CD14-positive monocyte (primary cell): ENCODE measurements around the gene NR4A2. TPM values are rescaled to one million over a fixed set of nuclear protein-coding genes. Genes with fewer than 3 reads are reported as not detected.

ENCODE experiments used
- DNase-seq, 3 donors: peaks; one replicate each; pipeline ENCODE4 v3.0.0-alpha.2; 2011 to 2022
- H2AFZ ChIP-seq: 2 replicates; pipeline ENCODE4 v1.6.0; 2012; ENCODE audit warnings: mild to moderate bottlenecking, low read depth, low read length, inconsistent platforms; ENCODE audit not compliant: insufficient read depth, poor library complexity, severe bottlenecking
- H3K27ac ChIP-seq, 2 donors: 1 replicate in 1 of 2; 2 replicates in 1 of 2; pipeline ENCODE4 v1.5.1; 2012 to 2013; ENCODE audit warnings: low read length in 2 of 2, control low read depth in 1 of 2, inconsistent platforms in 1 of 2, low read depth in 1 of 2, mild to moderate bottlenecking in 1 of 2
- H3K27me3 ChIP-seq, 2 donors: one replicate each; pipeline versions ENCODE4 v1.6.0 to v1.6.1; 2011 to 2013; ENCODE audit warnings: low read length in 2 of 2; ENCODE audit not compliant: control insufficient read depth in 2 of 2, insufficient read depth in 2 of 2
- H3K36me3 ChIP-seq, 2 donors: replicated peaks in 1 of 2; 1 replicate in 1 of 2; 2 replicates in 1 of 2; pipeline versions ENCODE4 v1.5.1 to v1.6.1; 2012 to 2013; ENCODE audit warnings: low read length in 2 of 2, control low read depth in 1 of 2, inconsistent platforms in 1 of 2, mild to moderate bottlenecking in 1 of 2; ENCODE audit not compliant: insufficient read depth in 2 of 2, control insufficient read depth in 1 of 2
- H3K4me1 ChIP-seq, 2 donors: 1 replicate in 1 of 2; 2 replicates in 1 of 2; pipeline versions ENCODE4 v1.5.1 to v1.6.1; 2012 to 2013; ENCODE audit warnings: low read length in 2 of 2, control low read depth in 1 of 2, inconsistent platforms in 1 of 2, mild to moderate bottlenecking in 1 of 2, moderate library complexity in 1 of 2; ENCODE audit not compliant: insufficient read depth in 2 of 2, control insufficient read depth in 1 of 2
- H3K4me2 ChIP-seq: replicated peaks from 2 replicates; pipeline ENCODE3; 2012; ENCODE audit warnings: low read length, moderate library complexity, mild to moderate bottlenecking; ENCODE audit not compliant: poor library complexity, severe bottlenecking; ENCODE audit errors: extremely low read depth
- H3K4me3 ChIP-seq, 3 experiments: fragments of 200-600 bp in 1 of 3; sonication (generic) in 1 of 3; replicated peaks in 1 of 3; 1 replicate in 2 of 3; 2 replicates in 1 of 3; pipeline ENCODE4 v1.5.1; 2011 to 2013; ENCODE audit warnings: low read length in 3 of 3, mild to moderate bottlenecking in 3 of 3, control low read depth in 2 of 3, low read depth in 2 of 3, inconsistent platforms in 1 of 3, moderate library complexity in 1 of 3
- H3K79me2 ChIP-seq: 2 replicates; pipeline ENCODE4 v1.6.0; 2012; ENCODE audit warnings: mild to moderate bottlenecking, control low read depth, inconsistent platforms, low read length, moderate library complexity; ENCODE audit not compliant: insufficient read depth
- H3K9ac ChIP-seq: 2 replicates; pipeline ENCODE4 v1.6.0; 2017; ENCODE audit warnings: low read length, mild to moderate bottlenecking; ENCODE audit not compliant: insufficient read depth, poor library complexity, severe bottlenecking
- H3K9me3 ChIP-seq, 2 donors: replicated peaks in 1 of 2; 1 replicate in 1 of 2; 2 replicates in 1 of 2; pipeline versions ENCODE4 v1.5.1 to v1.6.1; 2012 to 2013; ENCODE audit warnings: low read length in 2 of 2, control low read depth in 1 of 2; ENCODE audit not compliant: control insufficient read depth in 1 of 2, insufficient read depth in 1 of 2
- H4K20me1 ChIP-seq: 2 replicates; pipeline ENCODE4 v1.6.0; 2012; ENCODE audit warnings: mild to moderate bottlenecking, low read length, control low read depth, moderate library complexity; ENCODE audit not compliant: insufficient read depth
- H3K27ac Mint-ChIP-seq, 7 donors: one replicate each; pipeline ENCODE4 v1.8.0; 2020; ENCODE audit warnings: mild to moderate bottlenecking in 7 of 7, mixed read lengths in 7 of 7, moderate library complexity in 6 of 7, inconsistent platforms in 2 of 7
- H3K27me3 Mint-ChIP-seq, 3 donors: one replicate each; pipeline ENCODE4 v1.8.0; 2021 to 2022; ENCODE audit warnings: low read depth in 3 of 3, mild to moderate bottlenecking in 3 of 3, mixed read lengths in 3 of 3, moderate library complexity in 3 of 3, inconsistent platforms in 1 of 3
- H3K36me3 Mint-ChIP-seq, 2 donors: one replicate each; pipeline ENCODE4 v1.8.0; 2020; ENCODE audit warnings: mixed read lengths in 2 of 2, inconsistent platforms in 1 of 2, mild to moderate bottlenecking in 1 of 2
- H3K4me1 Mint-ChIP-seq: one replicate; pipeline ENCODE4 v1.8.0; 2020; ENCODE audit warnings: mild to moderate bottlenecking, mixed read lengths
- H3K4me3 Mint-ChIP-seq, 2 donors: one replicate each; pipeline ENCODE4 v1.8.0; 2020; ENCODE audit warnings: mild to moderate bottlenecking in 2 of 2, mixed read lengths in 2 of 2, moderate library complexity in 1 of 2
- H3K9me3 Mint-ChIP-seq, 7 donors: one replicate each; pipeline ENCODE4 v1.8.0; 2020 to 2022; ENCODE audit warnings: mixed read lengths in 7 of 7, mild to moderate bottlenecking in 6 of 7, moderate library complexity in 6 of 7, inconsistent platforms in 2 of 7
- CTCF ChIP-seq: fragments of 200-600 bp; IDR thresholded peaks from one replicate; pipeline ENCODE4 v1.8.0; 2022; ENCODE audit warnings: antibody characterized with exemption, mild to moderate bottlenecking
- WGBS: methylation state at CpG from one replicate; pipeline ENCODE4 v1.1.5; 2013; ENCODE audit warnings: missing lambda C conversion rate; ENCODE audit not compliant: insufficient coverage; 5-methylcytosine and 5-hydroxymethylcytosine counted together
- intact Hi-C, 2 donors: fragments of 100-400 bp; cut with micrococcal nuclease; formaldehyde crosslinking; loops; one replicate each; pipeline versions ENCODE4 v1.15.0 to v1.15.1; 2023
- polyA plus RNA-seq, 3 donors: library from polyadenylated mRNA; depleted of rRNA in 1 of 3; unstranded in 2 of 3; stranded (reverse) in 1 of 3; fragments of 300-500 nt in 2 of 3; fragments of >200 nt in 1 of 3; fragmentation: Illumina TruSeq in 2 of 3; gene quantifications; 1 replicate in 2 of 3; 2 replicates in 1 of 3; pipeline ENCODE4 v1.2.3, GENCODE V29; 2012 to 2021

The NR4A2 gene
- polyA plus RNA-seq, 3 donors = 12.1 to 213 (median 21.6) TPM

- H3K27ac ChIP-seq = no peak overlapping the region
- no peaks in the 10 kb centered on the region for H4K20me1 ChIP-seq
- no peaks in the 10 kb centered on the region for H3K36me3 ChIP-seq
These were observed 47.2 kb upstream of the NR4A2 start for GRCh38 chr2:156379714-156380113.

GRCh38 chr2:156379071-156379470 lies 46.5 kb upstream of the NR4A2 start:
- peak in 2 of 3 donors; percentile 28 to 50 for DNase-seq
- no peak overlapping the region for H3K4me3 Mint-ChIP-seq

More at GRCh38 chr2:156379714-156380113, 47.2 kb upstream of the NR4A2 start:
- Histone ChIP-seq H3K9me3 (no peaks in the 10 kb centered on the region), H3K4me3 (no peak overlapping the region), H2AFZ (no peak overlapping the region), H3K27me3 (peaks cover 0 to 2% of the 10 kb centered on the region in 2 donors), H3K4me1 (no peaks in the 10 kb centered on the region), H3K9ac (no peak overlapping the region), H3K4me2 (no peak overlapping the region), H3K79me2 (no peaks in the 10 kb centered on the region)
- Mint-ChIP-seq H3K9me3 (peaks cover 0 to 11% (median 5%) of the 10 kb centered on the region in 7 donors), H3K27ac (no peak overlapping the region), H3K27me3 (peaks cover 0 to 6% (median 3%) of the 10 kb centered on the region in 3 donors), H3K4me1 (peaks cover 4% of the 10 kb centered on the region), H3K36me3 (no peaks in the 10 kb centered on the region), H3K4me3 (no peak overlapping the region)
- TF ChIP-seq CTCF = no peak
- WGBS = no CpG with 5 or more reads among the region's 1 CpG
- no peak for DNase-seq
- intact Hi-C loops = no loop called here

More at GRCh38 chr2:156379071-156379470, 46.5 kb upstream of the NR4A2 start:
- H3K27me3 ChIP-seq = peaks cover 0 to 2% of the 10 kb centered on the region in 2 donors
- no peaks in the 10 kb centered on the region for H4K20me1 ChIP-seq
- Mint-ChIP-seq H3K36me3 (no peaks in the 10 kb centered on the region), H3K27me3 (peaks cover 2 to 6% (median 3%) of the 10 kb centered on the region in 3 donors), H3K27ac (no peak overlapping the region), H3K9me3 (peaks cover 3 to 14% (median 6%) of the 10 kb centered on the region in 7 donors), H3K4me1 (peaks cover 4% of the 10 kb centered on the region)
- no peaks in the 10 kb centered on the region for H3K36me3 ChIP-seq
- H3K9me3 ChIP-seq = no peaks in the 10 kb centered on the region
- H3K4me2 ChIP-seq = no peak overlapping the region
- intact Hi-C loops = no loop called here
- no peak overlapping the region for H3K9ac ChIP-seq
- H3K79me2 ChIP-seq = no peaks in the 10 kb centered on the region
- no peak overlapping the region for H3K27ac ChIP-seq
- no peak overlapping the region for H2AFZ ChIP-seq
- no peak for TF ChIP-seq CTCF
- no peaks in the 10 kb centered on the region for H3K4me1 ChIP-seq
- H3K4me3 ChIP-seq = no peak overlapping the region
